GM13977 (cell line): ENCODE results near the gene VAPB.

ENCODE experiments used
- DNase-seq: peaks from one replicate; pipeline ENCODE4 v3.0.0; 2012; ENCODE audit warnings: low spot score
- in situ Hi-C: fragments of 300-500 bp; cut with MboI; formaldehyde crosslinking; loops from one replicate; pipeline ENCODE4 v1.12.0; 2022; ENCODE audit warnings: low sequenced_read_pairs, low pct_unique_long_range_greater_than_20kb, mixed read lengths, inconsistent platforms; ENCODE audit not compliant: unreplicated experiment
- TF ChIP-seq, protein P1 (sequence below): IDR thresholded peaks from 2 replicates; pipeline ENCODE4 v1.5.1; 2012; ENCODE audit warnings: mild to moderate bottlenecking, control low read depth; ENCODE audit not compliant: insufficient read depth; ENCODE audit errors: extremely low read depth, missing control alignments

VAPB gene

GRCh38 chr20:58433759-58434158 is 44.7 kb downstream of the VAPB start:
- in situ Hi-C loops, result no loop called here
- TF ChIP-seq, protein P1, sequence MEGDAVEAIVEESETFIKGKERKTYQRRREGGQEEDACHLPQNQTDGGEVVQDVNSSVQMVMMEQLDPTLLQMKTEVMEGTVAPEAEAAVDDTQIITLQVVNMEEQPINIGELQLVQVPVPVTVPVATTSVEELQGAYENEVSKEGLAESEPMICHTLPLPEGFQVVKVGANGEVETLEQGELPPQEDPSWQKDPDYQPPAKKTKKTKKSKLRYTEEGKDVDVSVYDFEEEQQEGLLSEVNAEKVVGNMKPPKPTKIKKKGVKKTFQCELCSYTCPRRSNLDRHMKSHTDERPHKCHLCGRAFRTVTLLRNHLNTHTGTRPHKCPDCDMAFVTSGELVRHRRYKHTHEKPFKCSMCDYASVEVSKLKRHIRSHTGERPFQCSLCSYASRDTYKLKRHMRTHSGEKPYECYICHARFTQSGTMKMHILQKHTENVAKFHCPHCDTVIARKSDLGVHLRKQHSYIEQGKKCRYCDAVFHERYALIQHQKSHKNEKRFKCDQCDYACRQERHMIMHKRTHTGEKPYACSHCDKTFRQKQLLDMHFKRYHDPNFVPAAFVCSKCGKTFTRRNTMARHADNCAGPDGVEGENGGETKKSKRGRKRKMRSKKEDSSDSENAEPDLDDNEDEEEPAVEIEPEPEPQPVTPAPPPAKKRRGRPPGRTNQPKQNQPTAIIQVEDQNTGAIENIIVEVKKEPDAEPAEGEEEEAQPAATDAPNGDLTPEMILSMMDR, result no peak
- no peak for DNase-seq

GRCh38 chr20:58434326-58434725 is 45.3 kb downstream of the VAPB start:
- DNase-seq, result no peak
- in situ Hi-C loops, result no loop called here
- TF ChIP-seq, protein P1, result no peak

GRCh38 chr20:58435237-58435636 is 46.2 kb downstream of the VAPB start:
- TF ChIP-seq, protein P1, result no peak
- DNase-seq, result no peak
- in situ Hi-C loops, result no loop called here

DNA sequence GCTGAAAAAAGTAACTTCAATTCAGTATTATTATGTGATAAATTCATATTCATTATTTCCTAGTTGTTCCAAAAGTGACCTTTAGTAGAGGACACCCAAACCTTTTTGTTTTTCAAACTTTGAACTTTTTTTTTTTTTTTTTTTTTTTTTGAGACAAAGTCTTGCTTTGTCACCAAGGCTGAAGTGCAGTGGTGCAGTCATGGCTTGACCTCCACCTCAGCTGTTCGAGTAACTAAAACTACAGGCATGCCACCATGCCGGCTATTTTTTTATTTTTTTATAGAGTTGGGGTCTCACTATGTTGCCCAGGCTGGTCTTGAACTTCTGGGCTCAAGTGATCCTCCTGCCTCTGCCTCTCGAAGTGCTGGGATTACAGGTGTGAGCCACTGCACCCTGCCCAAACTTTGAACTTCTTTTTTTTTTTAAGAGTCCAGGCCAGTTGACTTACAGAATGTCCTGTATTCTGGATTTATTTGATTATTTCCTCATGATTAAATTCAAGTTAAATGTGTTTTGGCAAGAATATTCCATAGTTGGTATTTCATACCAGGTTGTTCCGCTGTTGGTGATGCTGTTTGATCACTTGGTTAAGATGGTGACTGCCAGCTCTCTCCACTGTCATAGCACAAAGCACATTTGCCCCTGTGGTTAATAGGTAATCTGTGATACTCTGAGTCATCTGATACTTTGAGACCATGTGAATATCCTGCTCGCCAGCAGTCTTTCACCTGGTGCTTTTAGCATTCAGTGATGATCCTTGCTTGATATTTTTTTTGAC is 48.0 kb downstream of the VAPB start:
- TF ChIP-seq, protein P1, result no peak
- DNase-seq, result no peak
- in situ Hi-C loops, result no loop called here

DNA sequence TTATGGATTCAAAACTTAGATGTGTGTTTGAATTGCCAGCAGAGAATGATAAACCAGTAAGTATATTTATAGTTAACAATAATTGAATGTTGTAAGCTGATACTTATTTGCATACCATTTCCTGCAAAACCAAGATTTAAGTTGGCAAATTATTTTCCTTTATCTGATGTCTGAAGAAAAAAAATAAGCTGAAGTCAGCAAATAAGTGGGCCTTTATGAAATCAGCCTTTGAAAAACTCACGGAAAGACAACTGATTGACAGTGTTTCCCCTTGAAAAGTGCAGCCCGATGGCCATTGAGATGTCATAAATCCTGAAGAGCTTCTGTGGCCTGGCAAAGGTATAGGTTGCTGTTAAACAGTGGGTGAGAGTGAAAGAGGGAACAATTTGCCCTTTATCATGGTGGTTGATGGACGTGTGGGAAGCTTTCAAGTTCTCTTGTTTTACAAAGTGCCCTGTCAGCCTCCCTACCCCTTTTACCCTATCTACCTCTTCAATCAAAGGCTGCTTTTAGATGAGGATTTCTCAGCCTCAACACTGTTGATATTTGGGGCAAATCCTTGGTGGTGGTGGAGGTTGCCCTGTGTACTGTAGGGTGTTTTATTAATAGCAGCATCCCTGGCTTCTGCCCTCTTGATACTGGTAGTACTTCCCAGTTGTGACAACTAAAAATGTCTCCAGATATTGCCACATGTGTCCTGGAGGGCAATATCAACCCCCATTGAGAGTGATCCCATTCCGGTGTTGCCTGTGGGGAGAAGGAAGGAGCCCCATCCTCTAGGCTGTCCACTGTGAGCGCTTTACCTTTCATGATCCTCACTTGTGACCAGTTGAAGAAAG is 50.2 kb downstream of the VAPB start:
- DNase-seq, result no peak
- in situ Hi-C loops, result no loop called here
- TF ChIP-seq, protein P1, result no peak

DNA sequence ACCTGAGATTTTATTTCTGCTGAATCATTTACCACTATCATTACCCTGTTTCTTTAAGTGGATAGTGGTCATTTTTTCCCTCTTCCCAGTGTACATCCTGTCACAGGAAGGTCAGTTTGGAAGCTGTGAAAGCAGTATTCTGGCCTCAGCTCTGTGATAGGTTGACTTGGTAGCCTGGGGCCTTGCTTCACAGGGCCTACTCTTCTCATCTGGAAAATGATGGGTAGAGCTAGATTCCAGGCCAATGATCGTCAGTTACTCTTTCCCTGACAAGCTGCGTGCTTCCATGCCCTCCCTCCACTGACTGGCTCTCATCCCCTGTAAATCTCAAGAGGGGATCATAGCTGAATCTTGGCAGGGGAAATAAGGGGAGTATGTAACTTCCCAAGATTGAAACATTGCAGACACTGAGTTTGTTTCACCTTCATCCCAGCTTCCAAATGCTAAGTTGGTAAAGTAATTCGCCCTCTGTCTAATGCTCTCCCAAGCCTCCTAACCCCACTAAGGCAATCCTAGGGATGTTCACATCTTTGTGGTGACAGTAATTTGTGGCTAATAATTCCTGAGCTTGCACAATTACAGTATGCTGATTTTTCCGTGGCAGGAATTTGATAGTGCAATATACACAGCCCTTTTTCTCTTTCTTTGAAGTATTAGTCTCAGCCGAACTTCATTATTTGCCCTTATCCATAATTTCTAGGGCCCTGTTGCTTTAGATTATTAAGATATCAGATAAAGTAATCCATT is 51.2 kb downstream of the VAPB start:
- in situ Hi-C loops, result no loop called here
- TF ChIP-seq, protein P1, result no peak
- no peak for DNase-seq
